ENCODE results near the gene VAMP4.
"Not testable (repeated sequence)": the region's sequence is repeated elsewhere in the genome, so short reads cannot be mapped to it uniquely, and the experiment has no call there.

Gene VAMP4

DNA sequence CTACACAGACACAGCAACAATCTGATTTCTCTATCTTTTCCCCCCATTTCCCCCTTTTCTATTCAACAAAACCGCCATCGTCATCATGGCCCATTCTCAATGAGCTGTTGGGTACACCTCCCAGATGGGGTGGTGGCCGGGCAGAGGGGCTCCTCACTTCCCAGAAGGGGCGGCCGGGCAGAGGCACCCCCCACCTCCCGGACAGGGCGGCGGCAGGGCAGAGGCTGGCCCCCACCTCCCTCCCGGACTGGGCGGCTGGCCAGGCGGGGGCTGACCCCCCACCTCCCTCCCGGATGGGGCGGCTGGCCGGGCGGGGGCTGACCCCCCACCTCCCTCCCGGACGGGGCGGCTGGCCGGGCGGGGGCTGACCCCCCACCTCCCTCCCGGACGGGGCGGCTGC lies 48.3 kb downstream of the VAMP4 start:
- not testable (repeated sequence) for H3K9ac ChIP-seq (ENCODE audit: low read depth, low read length); H3K36me3 ChIP-seq (ENCODE audit: insufficient read depth, low read length); H3K9me3 ChIP-seq (replicated peaks; ENCODE audit: low read length); H3K27me3 ChIP-seq (ENCODE audit: control insufficient read depth, insufficient read depth, low read length); H3K4me1 ChIP-seq (ENCODE audit: control insufficient read depth, insufficient read depth, low read length); H3K4me3 ChIP-seq (ENCODE audit: low read length); H3K4me2 ChIP-seq (ENCODE audit: low read length)

DNA sequence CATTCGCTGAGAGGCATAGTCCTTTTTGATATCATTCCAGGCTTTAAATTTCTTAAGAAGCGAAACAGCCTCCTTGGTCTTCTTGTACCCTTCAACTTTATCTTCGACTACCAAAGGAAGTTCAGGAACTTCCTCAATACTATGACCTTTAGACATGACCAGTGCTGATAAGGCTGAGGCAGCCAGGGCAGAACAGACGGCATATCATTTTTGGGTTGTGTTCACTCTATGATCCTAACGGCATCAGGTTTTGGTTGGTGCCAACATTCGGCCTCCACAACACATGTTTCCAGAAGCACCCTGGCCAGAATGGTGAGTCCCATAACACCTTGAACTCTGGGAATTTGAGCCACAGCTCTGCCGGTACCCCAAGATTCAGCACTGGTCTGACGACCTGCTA lies 58.0 kb downstream of the VAMP4 start:
- Histone ChIP-seq H3K4me3 (ENCODE audit: low read length) (no peak overlapping the region), H3K27me3 (ENCODE audit: control insufficient read depth, insufficient read depth, low read length) (no peaks in the 10 kb centered on the region), H3K9ac (ENCODE audit: low read depth, low read length) (no peak overlapping the region), H3K9me3 (replicated peaks; ENCODE audit: low read length) (no peaks in the 10 kb centered on the region), H3K36me3 (ENCODE audit: insufficient read depth, low read length) (no peaks in the 10 kb centered on the region), H3K4me2 (ENCODE audit: low read length) (no peak overlapping the region), H3K4me1 (ENCODE audit: control insufficient read depth, insufficient read depth, low read length) (no peaks in the 10 kb centered on the region)

GRCh38 chr1:171680339-171680738 lies 61.5 kb downstream of the VAMP4 start:
- no peak overlapping the region for H3K4me2 ChIP-seq (ENCODE audit: low read length)
- H3K4me3 ChIP-seq (ENCODE audit: low read length) = no peak overlapping the region
- H3K9ac ChIP-seq (ENCODE audit: low read depth, low read length) = no peak overlapping the region
- H3K9me3 ChIP-seq (replicated peaks; ENCODE audit: low read length) = no peaks in the 10 kb centered on the region
- no peaks in the 10 kb centered on the region for H3K4me1 ChIP-seq (ENCODE audit: control insufficient read depth, insufficient read depth, low read length)
- H3K27me3 ChIP-seq (ENCODE audit: control insufficient read depth, insufficient read depth, low read length) = no peaks in the 10 kb centered on the region
- H3K36me3 ChIP-seq (ENCODE audit: insufficient read depth, low read length) = no peaks in the 10 kb centered on the region

GRCh38 chr1:171676823-171677222 lies 65.0 kb downstream of the VAMP4 start:
- no peaks in the 10 kb centered on the region for H3K9me3 ChIP-seq (replicated peaks; ENCODE audit: low read length)
- H3K36me3 ChIP-seq (ENCODE audit: insufficient read depth, low read length) = no peaks in the 10 kb centered on the region
- H3K4me3 ChIP-seq (ENCODE audit: low read length) = no peak overlapping the region
- no peaks in the 10 kb centered on the region for H3K4me1 ChIP-seq (ENCODE audit: control insufficient read depth, insufficient read depth, low read length)
- no peaks in the 10 kb centered on the region for H3K27me3 ChIP-seq (ENCODE audit: control insufficient read depth, insufficient read depth, low read length)
- no peak overlapping the region for H3K4me2 ChIP-seq (ENCODE audit: low read length)
- no peak overlapping the region for H3K9ac ChIP-seq (ENCODE audit: low read depth, low read length)

DNA sequence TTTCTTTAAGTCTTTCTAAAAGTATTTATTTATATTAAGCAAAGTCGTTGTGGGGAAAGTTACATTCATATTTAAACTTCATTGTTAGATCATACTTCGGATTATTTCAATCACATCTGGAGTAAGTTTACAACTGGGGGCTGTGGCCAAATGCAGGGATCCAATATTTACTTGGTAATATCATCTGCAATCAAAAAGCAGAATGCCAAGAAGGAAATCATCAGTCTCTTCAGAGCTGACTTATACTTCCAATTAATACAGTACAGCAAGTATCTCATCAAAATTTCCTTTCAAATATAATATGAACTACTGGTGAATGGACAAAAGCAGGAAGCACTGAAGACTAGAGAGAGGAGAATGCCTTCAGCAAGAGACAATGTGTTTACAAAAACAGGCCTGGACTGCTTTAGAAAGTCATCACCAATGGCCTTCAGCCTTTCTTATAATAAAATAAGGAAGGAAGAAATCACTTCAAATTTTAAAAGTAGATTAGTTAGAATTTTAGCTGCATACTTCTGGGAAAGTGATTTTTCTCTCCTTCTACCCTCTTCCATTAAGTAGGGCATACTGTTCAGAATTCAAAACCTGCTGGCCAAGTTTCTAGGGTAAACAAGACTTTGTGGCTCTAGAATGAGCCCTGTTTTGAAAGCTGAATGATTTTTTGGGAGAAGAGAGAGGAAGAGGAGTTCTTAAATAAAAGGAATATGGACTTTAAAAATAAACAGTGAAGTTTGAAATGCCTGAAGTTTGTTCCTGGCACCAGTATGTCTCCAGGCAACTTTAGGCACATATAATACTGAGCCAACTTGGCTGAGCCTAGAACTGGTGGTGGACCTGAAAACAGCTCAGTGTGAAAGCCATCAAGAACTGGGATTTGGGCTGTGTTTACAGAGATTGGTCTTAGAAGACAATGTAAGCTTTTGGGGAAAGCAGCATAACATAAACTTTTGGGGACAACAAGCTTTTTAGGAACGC lies 67.1 kb downstream of the VAMP4 start:
- Histone ChIP-seq H3K36me3 (ENCODE audit: insufficient read depth, low read length) (no peaks in the 10 kb centered on the region), H3K9ac (ENCODE audit: low read depth, low read length) (no peak overlapping the region), H3K4me1 (ENCODE audit: control insufficient read depth, insufficient read depth, low read length) (no peaks in the 10 kb centered on the region), H3K27me3 (ENCODE audit: control insufficient read depth, insufficient read depth, low read length) (no peaks in the 10 kb centered on the region), H3K9me3 (replicated peaks; ENCODE audit: low read length) (no peaks in the 10 kb centered on the region), H3K4me2 (ENCODE audit: low read length) (no peak overlapping the region), H3K4me3 (ENCODE audit: low read length) (no peak overlapping the region)

DNA sequence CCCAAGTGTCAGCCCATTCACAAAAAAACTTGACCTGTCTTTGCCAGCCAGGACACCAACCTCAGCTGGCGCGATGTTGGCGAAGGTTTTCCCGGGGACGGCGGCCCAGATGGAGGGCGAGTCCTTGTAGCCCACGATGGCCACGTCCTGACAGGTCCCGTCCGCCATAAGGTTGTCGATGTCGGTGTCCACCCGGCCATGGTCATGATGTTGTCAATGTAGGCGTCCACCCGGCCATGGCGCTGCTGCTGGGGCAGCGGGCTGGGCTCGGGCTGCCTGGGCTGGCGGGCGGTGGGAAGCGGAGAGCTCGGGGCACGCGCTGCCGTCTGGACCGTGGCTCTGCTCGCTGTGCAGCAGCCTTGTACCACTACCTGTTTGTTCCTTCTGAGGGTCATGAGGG lies 71.1 kb downstream of the VAMP4 start:
- H3K9ac ChIP-seq (ENCODE audit: low read depth, low read length) = no peak overlapping the region

DNA sequence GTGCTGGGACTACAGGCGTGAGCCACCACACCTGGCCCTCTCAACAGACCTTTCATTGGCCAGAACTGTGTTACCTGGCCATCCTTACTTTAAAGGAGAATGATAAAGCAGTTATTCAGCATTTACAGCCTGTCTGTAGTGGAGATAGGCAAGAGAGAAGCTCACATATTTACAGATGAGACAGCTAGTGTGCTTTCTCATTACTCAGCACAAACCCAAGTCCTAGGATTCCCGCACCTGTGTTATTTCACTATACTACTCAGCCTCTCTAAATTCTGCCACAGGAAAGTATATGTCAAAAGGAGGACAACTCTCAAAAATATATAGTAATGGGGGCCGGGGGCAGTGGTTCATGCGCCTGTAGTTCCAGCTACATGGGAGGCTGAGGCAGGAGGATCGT lies 73.5 kb downstream of the VAMP4 start:
- no peak overlapping the region for H3K4me2 ChIP-seq (ENCODE audit: low read length)
- H3K9ac ChIP-seq (ENCODE audit: low read depth, low read length) = no peak overlapping the region
- H3K4me3 ChIP-seq (ENCODE audit: low read length) = no peak overlapping the region
- no peaks in the 10 kb centered on the region for H3K36me3 ChIP-seq (ENCODE audit: insufficient read depth, low read length)
- H3K4me1 ChIP-seq (ENCODE audit: control insufficient read depth, insufficient read depth, low read length) = no peaks in the 10 kb centered on the region
- H3K9me3 ChIP-seq (replicated peaks; ENCODE audit: low read length) = no peaks in the 10 kb centered on the region
- H3K27me3 ChIP-seq (ENCODE audit: control insufficient read depth, insufficient read depth, low read length) = no peaks in the 10 kb centered on the region

More for the DNA sequence above, 71.1 kb downstream of the VAMP4 start:
- Histone ChIP-seq H3K9me3 (replicated peaks; ENCODE audit: low read length) (no peaks in the 10 kb centered on the region), H3K4me3 (ENCODE audit: low read length) (no peak overlapping the region), H3K27me3 (ENCODE audit: control insufficient read depth, insufficient read depth, low read length) (no peaks in the 10 kb centered on the region), H3K4me2 (ENCODE audit: low read length) (no peak overlapping the region), H3K4me1 (ENCODE audit: control insufficient read depth, insufficient read depth, low read length) (no peaks in the 10 kb centered on the region), H3K36me3 (ENCODE audit: insufficient read depth, low read length) (no peaks in the 10 kb centered on the region)

- H3K4me3 ChIP-seq (ENCODE audit: low read length) = no peak overlapping the region
- H3K36me3 ChIP-seq (ENCODE audit: insufficient read depth, low read length) = no peaks in the 10 kb centered on the region
- no peaks in the 10 kb centered on the region for H3K4me1 ChIP-seq (ENCODE audit: control insufficient read depth, insufficient read depth, low read length)
- no peak overlapping the region for H3K9ac ChIP-seq (ENCODE audit: low read depth, low read length)
- H3K27me3 ChIP-seq (ENCODE audit: control insufficient read depth, insufficient read depth, low read length) = no peaks in the 10 kb centered on the region
- no peaks in the 10 kb centered on the region for H3K9me3 ChIP-seq (replicated peaks; ENCODE audit: low read length)
- no peak overlapping the region for H3K4me2 ChIP-seq (ENCODE audit: low read length)
These were observed 75.6 kb downstream of the VAMP4 start for GRCh38 chr1:171666114-171666769.

GRCh38 chr1:171664976-171665375 lies 76.9 kb downstream of the VAMP4 start:
- H3K9me3 ChIP-seq (replicated peaks; ENCODE audit: low read length) = no peaks in the 10 kb centered on the region
- H3K9ac ChIP-seq (ENCODE audit: low read depth, low read length) = no peak overlapping the region
- no peak overlapping the region for H3K4me2 ChIP-seq (ENCODE audit: low read length)
- H3K4me1 ChIP-seq (ENCODE audit: control insufficient read depth, insufficient read depth, low read length) = no peaks in the 10 kb centered on the region
- H3K4me3 ChIP-seq (ENCODE audit: low read length) = no peak overlapping the region
- no peaks in the 10 kb centered on the region for H3K36me3 ChIP-seq (ENCODE audit: insufficient read depth, low read length)
- H3K27me3 ChIP-seq (ENCODE audit: control insufficient read depth, insufficient read depth, low read length) = no peaks in the 10 kb centered on the region

DNA sequence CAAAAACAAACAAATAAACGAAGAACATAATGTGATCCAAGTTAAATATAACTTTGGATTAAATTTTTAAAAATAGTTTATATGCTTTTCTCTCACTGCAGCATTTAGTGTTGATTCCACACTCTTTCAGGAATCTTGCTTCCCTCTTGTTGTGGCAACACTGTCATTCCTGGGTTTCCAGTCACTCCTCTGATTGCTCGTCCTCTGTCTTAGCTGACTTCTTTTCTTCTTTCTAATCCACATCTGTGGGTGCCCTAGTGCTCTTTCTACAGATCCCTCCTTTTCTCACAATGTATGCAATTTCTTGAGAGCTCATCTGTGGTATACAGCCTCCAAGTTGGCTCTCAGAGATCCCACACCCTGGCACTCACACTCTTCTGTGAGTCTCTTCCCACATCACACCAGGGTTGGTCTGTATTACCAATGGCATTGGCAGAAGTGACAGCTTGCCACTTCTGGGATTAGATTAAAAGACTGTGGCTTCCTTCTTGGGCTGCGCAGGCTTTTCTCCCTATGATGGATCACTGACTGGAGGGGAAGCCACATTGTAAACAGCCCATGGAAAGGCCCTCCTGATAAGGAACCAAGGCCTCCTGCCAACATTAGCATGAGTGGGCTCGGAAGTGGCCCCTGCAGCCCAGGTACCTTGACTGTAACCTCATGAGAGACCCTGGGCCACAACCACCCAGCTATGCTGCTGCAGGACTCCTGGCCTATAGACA lies 77.8 kb downstream of the VAMP4 start:
- no peaks in the 10 kb centered on the region for H3K36me3 ChIP-seq (ENCODE audit: insufficient read depth, low read length)
- H3K9ac ChIP-seq (ENCODE audit: low read depth, low read length) = no peak overlapping the region
- H3K27me3 ChIP-seq (ENCODE audit: control insufficient read depth, insufficient read depth, low read length) = no peaks in the 10 kb centered on the region
- H3K9me3 ChIP-seq (replicated peaks; ENCODE audit: low read length) = no peaks in the 10 kb centered on the region
- H3K4me1 ChIP-seq (ENCODE audit: control insufficient read depth, insufficient read depth, low read length) = no peaks in the 10 kb centered on the region
- no peak overlapping the region for H3K4me3 ChIP-seq (ENCODE audit: low read length)
- no peak overlapping the region for H3K4me2 ChIP-seq (ENCODE audit: low read length)

GRCh38 chr1:171663036-171663853 lies 78.6 kb downstream of the VAMP4 start:
- Histone ChIP-seq H3K4me1 (ENCODE audit: control insufficient read depth, insufficient read depth, low read length) (no peaks in the 10 kb centered on the region), H3K4me2 (ENCODE audit: low read length) (no peak overlapping the region), H3K9ac (ENCODE audit: low read depth, low read length) (no peak overlapping the region), H3K4me3 (ENCODE audit: low read length) (no peak overlapping the region), H3K36me3 (ENCODE audit: insufficient read depth, low read length) (no peaks in the 10 kb centered on the region), H3K27me3 (ENCODE audit: control insufficient read depth, insufficient read depth, low read length) (no peaks in the 10 kb centered on the region), H3K9me3 (replicated peaks; ENCODE audit: low read length) (no peaks in the 10 kb centered on the region)

All from skeletal muscle satellite cell (primary cell).